ENCODE measurements around the gene ZFP42.
"Not testable (repeated sequence)": the region's sequence is repeated elsewhere in the genome, so short reads cannot be mapped to it uniquely, and the experiment has no call there.

The ZFP42 gene

DNA sequence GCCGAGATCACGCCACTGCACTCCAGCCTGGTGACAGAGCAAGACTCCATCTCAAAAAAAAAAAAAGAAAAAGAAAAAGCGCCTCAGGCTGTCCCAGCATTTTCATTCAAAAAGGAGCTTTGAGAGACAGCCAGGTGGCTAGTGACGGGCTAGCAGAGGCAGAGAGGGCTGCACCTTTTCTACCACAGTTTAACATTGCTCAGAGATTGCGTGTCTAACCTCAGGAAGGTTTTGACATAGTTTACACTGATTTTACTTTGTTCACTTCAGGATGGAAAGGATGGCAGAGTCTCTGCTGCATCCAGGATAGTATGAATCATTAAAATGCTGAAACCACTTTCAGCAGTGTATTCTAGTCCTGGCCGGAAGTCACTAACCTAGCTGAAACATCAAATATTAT, 28.1 kb downstream of the ZFP42 start:
- no peak for DNase-seq

DNA sequence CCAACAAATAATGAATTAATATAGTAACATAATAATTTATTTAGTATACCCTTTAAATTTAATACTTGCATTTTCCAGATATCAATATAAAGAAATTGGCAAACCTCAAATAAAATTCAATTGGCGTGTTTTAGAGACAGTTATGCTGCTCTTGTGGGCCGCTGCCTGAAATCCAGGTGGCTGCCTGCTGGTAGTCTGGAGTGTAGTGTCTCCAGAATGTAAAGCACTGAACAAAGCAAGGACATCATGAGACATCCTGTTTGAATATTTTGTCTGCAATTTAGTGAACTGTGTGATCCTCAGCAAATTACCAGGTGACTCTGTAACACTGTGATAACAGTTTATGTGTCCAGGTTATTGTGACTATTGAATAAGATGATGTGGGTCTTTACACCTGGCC, 29.9 kb downstream of the ZFP42 start:
- DNase-seq, result no peak

DNA sequence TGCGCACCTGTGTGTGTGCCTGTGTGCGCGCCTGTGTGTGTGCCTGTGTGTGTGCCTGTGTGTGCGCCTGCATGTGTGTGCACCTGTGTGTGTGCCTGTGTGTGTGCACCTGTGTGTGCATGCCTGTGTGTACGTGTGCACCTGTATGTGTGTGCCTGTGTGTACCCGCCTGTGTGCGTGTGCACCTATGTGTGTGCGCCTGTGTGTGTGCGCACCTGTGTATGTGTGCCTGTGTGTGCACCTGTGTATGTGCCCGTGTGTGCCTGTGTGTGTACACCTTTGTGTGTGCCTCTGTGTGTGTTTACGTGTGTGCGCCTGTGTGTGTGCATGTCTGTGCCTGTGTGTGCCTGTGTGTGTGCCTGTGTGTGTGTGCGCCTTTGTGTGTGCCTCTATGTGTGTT, 33.5 kb downstream of the ZFP42 start:
- no peak for DNase-seq

DNA sequence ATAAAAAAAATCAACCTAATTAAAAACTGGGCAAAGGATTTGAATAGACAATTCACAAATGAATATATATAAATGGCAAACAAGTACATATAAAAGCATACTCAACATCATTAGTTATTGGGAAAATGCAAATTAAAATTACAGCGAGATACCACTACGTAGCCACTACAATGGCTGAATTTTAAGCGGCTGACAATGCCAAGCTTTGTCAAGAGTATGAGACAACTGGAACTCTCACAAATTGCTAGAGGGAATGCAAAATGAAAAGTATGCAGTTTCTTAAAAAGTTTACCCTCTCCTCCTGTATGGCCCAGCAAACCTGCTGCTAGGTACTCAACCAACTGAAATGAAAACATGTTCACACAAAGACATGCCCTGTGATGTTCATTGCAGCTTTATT, 34.8 kb downstream of the ZFP42 start:
- no peak for DNase-seq

DNA sequence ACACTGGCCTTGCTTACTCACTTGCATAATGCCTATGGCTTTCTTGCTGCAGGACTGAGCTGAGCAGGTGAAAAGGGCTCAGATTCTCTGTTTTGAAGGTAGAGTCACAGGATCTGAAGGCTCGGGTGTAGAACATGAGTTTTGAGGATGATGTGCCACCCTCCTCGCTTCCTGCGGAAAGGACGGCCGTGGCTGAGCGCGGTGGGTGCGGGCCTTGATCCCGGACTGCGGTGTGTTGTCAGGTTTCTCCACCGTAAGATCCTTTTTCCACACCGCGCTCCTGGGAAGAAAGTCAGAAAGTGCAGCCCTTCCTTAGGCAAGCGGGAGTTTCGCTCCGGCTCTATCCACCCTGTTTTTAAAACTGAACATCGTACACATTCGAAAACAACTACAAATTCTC, 36.2 kb downstream of the ZFP42 start:
- DNase-seq, result no peak

DNA sequence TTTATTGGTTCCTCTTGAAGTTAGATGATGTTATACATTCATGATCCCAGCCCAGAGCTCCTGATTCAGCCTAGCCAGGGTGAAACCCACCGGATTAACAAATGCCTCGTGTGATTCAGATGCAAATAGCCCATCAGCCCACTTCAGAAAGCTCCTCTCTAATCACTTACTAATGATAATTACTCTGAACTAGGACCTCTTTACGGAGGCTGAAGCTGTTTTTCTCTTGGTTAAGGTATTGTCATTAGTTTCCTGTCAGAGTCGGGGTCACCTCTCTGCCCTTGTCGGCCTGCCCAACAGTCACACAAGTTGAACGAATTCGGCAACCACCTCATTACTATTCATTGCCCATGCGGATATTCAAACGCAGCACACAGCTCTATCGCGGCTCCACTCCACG, 36.6 kb downstream of the ZFP42 start:
- DNase-seq, result no peak

DNA sequence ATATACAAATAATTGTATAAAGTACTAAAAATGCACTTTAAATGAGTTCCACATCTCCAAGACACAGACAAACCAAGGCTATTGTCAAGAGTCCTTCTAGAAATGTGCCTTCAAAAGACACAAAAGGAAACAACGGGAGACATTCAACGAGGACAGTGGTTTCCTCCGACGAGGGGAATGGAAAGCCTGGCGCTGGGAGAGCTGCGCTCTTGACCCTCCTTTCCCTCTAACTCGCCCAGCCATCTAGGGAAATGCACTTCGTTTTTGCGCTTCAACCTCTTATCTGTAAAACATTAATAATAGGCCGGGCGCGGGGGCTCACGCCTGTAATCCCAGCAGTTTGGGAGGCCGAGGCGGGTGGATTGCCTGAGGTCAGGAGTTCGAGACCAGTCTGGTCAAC, 37.0 kb downstream of the ZFP42 start:
- no peak for DNase-seq

DNA sequence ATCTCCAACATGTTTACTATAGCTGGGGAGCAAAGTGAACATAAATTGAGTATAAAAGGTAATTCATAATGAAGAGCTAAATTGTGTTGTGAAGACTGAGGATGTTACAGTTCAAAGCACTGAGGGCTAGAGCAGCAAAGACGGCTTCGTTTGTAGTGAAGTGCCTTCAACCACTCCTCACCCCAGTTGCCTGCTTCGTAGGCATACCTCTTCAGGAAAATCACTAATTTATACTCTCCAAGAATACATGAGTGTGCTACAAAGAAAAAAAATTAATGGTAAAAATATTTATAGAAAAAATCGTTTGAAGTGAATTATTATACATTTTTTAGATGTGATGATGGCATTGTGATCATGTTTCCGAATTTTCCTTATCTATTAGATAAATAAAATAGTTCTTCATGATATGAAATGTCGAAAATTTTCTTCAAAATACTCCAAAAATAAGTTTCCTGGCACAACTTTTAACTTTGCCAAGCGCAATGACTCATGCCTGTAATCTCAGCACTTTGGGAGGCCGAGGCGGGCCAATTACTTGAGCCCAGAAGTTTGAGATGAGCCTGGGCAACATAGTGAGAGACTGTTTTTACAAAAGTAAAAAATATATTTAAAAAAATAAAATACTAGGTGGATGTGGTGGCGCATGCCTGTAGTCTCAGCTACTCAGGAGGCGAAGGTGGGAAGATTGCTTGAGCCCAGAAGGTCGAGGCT, 41.6 kb downstream of the ZFP42 start:
- no peak for DNase-seq

DNA sequence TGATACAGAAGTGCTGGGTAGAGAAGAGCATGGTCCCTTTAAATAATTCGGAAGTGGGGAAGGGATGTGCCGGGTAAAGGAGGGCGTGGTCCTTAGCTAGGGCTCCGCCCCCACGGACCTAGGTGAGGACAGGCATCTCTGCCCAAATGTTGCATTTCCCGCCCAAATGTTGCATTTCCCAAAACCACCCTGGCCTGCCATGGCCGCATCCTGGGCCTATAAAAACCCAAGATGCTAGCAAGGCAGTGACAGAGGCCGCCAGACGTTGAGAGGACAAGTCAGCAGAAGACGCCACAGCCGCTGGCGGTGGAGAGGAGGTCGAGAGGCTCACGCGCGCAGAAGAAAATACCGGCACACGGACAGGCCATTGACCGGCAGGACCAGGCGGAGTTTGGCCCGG, 46.1 kb downstream of the ZFP42 start:
- no peak for DNase-seq

DNA sequence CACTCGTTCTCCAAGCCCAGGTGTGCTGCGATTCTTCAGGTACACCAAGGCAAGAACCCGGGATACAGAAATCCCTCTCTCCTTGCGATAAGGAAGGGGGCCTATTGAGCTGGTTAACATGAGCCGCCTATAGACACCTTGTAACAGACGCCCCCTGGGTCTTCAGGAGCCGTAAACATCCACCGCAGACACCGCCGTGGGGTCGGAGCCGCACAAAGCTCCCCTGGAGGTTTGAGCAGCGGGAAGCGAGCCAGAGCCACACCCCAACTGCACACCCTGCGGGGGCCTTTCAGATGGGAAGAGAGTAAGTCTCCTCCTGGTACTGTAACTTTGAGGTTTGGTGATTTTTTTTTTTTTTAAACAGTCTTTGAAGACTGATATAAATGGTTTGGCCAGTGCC, 46.6 kb downstream of the ZFP42 start:
- DNase-seq, result no peak

DNA sequence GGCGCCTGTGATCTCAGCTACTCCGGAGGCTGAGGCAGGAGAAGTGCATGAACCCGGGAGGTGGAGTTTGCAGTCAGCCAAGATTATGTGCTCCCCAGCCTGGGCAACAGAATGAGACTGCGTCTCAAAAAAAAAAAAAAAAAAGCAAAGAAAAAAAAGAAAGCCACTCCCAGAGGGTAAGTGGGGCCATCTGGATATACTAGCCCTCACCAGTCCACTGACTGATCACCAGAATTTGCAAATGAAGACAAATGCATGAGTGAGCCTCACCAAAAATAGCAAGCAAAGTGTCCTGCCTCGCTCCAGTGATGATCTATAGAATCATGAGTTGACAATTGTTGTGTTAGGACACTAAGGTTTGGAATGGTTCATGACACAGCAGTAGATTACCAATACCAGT, 47.6 kb downstream of the ZFP42 start:
- no peak for DNase-seq

DNA sequence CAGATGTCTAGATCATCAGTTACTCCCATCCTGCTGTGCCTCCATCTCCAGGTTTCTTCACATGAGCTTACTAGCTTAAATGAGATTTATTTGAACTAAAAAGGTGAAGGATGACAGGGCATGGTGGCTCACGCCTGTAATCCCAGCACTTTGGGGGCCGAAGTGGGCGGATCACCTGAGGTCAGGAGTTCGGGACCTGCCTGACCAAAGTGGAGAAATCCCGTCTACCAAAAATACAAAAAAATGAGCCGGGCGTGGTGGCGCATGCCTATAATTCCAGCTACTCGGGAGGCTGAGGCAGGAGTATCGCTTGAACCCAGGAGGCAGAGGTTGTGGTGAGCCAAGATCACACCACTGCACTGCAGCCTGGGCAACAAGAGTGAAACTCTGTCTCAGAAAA, 49.9 kb downstream of the ZFP42 start:
- not testable (repeated sequence) for DNase-seq

DNA sequence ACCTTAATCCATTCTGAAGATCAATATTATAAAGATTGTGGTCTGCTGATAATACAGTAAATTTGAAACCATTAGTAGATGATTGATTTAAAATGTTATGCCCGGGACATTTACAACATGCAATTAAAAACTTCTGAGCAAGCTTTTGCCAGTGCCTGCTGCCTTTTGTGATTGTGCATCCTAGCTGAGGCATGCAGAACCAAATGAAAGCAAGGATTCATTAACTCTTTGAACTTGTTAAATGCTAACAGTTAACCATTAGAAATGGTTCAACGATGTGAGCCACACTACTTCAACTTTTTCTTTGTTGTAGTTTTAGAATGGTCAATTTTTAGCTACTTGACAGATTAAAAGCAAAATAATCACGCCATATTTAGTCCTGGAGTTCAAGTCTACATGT, 51.1 kb downstream of the ZFP42 start:
- DNase-seq, result no peak

DNA sequence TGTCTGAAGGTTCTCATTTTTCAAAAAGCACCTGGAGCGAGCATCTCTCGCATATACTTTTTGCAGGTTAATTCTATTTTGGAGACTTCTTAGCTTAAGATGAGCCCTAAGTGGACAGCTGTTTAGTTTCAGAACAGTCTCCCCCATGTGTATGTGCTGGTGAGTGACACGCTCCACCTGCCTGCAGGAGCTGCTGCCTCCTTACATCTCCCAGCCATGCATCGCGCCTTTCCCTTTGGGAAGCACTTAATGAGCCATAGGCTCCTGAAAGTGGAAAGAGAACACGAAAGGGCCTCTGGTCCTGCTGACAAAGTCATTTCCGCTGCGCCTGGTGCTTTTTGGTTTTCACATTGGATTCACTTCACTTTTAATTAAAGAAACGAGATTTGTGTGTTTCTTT, 57.7 kb downstream of the ZFP42 start:
- DNase-seq, result no peak

Measured in NCI-H1436 treated with DMSO at 0.1 percent for 48 hours (cell line).